ENCODE results near the gene UBE2QL1. TPM values are rescaled to one million over a fixed set of nuclear protein-coding genes. Genes with fewer than 3 reads are reported as not detected.

The UBE2QL1 gene
- total RNA-seq, 1 experiment from 2014 or later: 0.50 TPM

DNA sequence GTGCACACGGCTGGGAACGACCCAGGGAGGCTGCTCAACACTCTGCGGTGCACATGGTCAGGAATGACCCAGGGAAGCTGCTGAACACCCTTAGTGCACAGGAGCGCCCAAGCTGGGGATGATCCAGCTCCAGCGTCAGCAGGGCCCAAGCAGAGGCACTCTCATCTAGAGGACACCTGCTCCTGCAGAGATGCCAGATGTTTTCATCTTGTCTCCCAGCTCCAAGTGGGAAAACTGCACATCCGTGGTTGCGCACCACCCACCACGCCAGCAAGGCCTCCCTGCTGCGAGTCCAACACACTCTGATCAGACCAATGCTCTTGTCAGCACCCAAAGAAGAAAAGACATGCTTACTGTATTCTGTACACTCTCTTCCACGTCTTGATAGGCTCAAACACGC lies 34.1 kb downstream of the UBE2QL1 start (continued):
- TF ChIP-seq FOXP1 (CRISPR knock-in tag; IDR thresholded peaks at IDR 0.05; ENCODE audit: borderline replicate concordance) (no peak), CREM (CRISPR knock-in tag; IDR thresholded peaks at IDR 0.05) (no peak), HMGA2 (CRISPR knock-in tag; IDR thresholded peaks at IDR 0.05) (no peak), ELF4 (CRISPR knock-in tag; IDR thresholded peaks at IDR 0.05; ENCODE audit: low read depth) (no peak), IRF2 (CRISPR knock-in tag; IDR thresholded peaks at IDR 0.05; ENCODE audit: borderline replicate concordance, low read depth) (no peak)
- TF ChIP-seq, protein P1, sequence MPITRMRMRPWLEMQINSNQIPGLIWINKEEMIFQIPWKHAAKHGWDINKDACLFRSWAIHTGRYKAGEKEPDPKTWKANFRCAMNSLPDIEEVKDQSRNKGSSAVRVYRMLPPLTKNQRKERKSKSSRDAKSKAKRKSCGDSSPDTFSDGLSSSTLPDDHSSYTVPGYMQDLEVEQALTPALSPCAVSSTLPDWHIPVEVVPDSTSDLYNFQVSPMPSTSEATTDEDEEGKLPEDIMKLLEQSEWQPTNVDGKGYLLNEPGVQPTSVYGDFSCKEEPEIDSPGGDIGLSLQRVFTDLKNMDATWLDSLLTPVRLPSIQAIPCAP (CRISPR knock-in tag; IDR thresholded peaks at IDR 0.05): no peak

DNA sequence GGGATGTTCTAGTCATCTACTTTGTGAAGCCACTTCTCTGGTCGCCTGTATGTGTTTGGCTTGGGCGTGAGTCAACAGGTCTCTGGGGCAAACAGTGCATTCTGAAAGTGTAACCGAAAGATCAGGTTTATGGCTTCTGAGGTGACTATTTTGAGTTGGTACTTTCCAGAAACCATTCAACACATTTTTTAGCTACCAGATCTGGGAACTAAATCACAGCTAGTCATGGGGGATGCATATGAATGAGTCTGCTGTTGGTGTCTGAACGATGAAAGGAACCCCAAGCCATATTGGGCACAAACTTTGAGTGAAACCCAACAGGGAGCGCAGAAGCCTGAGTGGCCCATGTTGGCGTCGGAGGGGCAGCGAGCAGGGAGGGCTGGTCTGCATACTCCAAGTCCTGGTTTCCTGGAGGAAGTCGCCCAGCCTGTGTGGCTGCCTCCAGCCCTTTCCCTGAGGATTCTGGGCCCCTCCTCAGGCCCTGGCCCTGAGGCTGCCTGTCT lies 35.3 kb downstream of the UBE2QL1 start:
- no peak for ATAC-seq
- no peaks in the 10 kb centered on the region for H3K9me3 Mint-ChIP-seq
- ChIA-PET CTCF (no interaction called here), POLR2A (no interaction called here)
- H3K4me3 Mint-ChIP-seq: no peak overlapping the region
- peaks cover 2% of the 10 kb centered on the region; the same call in 1 of the 2 replicates for H3K27me3 Mint-ChIP-seq (ENCODE audit: low read depth)
- no peak for TF ChIP-seq SMAD3 (CRISPR knock-in tag; IDR thresholded peaks at IDR 0.05; ENCODE audit: borderline replicate concordance)
- H3K4me1 Mint-ChIP-seq: no peaks in the 10 kb centered on the region
- no peak overlapping the region for H3K27ac Mint-ChIP-seq
- H3K36me3 Mint-ChIP-seq: no peaks in the 10 kb centered on the region
- no peak for DNase-seq (ENCODE audit: low spot score)

DNA sequence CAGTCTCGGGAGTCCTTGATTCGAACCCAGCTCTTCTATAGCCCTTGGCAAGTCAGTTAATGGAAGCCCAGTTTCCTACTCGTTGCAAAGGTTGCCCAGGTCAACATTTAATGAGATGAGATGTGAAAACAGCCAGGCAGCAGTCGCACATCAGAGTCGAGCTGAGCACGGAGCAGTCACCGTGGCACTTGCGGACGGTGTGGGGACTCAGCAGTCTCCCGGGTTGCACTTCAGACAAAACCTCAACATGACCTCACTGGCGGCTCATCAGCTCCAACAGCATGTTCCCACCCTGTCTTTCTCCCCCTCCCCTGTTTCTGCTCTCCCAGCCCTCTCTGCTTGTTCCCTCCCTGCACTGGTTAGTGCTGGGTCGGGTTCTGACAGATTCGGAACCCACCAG lies 35.8 kb downstream of the UBE2QL1 start:
- CTCF ChIA-PET: no interaction called here
- Mint-ChIP-seq H3K36me3 (no peaks in the 10 kb centered on the region), H3K27ac (no peak overlapping the region), H3K9me3 (no peaks in the 10 kb centered on the region), H3K27me3 (ENCODE audit: low read depth) (peaks cover 2% of the 10 kb centered on the region; the same call in 1 of the 2 replicates), H3K4me3 (no peak overlapping the region), H3K4me1 (no peaks in the 10 kb centered on the region)
- DNase-seq (ENCODE audit: low spot score) (no peak), ATAC-seq (no peak)
- TF ChIP-seq TEAD4 (CRISPR knock-in tag; IDR thresholded peaks at IDR 0.05): no peak
- POLR2A ChIA-PET: no interaction called here

DNA sequence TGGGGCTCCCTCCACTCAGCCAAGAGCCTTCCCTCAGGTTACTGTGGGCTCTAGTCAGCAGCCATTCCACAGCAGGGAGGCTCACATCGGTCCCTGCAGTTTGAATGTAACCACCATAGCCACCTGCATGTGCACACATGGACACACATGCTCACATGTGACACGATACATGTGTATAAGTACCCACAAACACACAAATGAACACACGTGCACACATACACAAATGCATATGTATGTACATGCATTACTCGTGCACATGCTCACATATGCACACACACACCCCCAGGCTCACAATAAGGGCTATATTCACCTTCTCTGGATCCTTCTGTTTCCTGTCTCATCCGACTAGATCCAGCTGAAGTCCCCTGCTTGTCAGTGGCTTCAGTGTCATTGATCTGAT lies 36.2 kb downstream of the UBE2QL1 start:
- TF ChIP-seq, protein P2, sequence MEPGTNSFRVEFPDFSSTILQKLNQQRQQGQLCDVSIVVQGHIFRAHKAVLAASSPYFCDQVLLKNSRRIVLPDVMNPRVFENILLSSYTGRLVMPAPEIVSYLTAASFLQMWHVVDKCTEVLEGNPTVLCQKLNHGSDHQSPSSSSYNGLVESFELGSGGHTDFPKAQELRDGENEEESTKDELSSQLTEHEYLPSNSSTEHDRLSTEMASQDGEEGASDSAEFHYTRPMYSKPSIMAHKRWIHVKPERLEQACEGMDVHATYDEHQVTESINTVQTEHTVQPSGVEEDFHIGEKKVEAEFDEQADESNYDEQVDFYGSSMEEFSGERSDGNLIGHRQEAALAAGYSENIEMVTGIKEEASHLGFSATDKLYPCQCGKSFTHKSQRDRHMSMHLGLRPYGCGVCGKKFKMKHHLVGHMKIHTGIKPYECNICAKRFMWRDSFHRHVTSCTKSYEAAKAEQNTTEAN (CRISPR knock-in tag; IDR thresholded peaks at IDR 0.05): no peak
- TF ChIP-seq, protein P3, sequence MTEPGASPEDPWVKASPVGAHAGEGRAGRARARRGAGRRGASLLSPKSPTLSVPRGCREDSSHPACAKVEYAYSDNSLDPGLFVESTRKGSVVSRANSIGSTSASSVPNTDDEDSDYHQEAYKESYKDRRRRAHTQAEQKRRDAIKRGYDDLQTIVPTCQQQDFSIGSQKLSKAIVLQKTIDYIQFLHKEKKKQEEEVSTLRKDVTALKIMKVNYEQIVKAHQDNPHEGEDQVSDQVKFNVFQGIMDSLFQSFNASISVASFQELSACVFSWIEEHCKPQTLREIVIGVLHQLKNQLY (CRISPR knock-in tag; IDR thresholded peaks at IDR 0.05): no peak
- TF ChIP-seq ZNF416 (CRISPR knock-in tag; IDR thresholded peaks at IDR 0.05) (no peak), GTF2I (CRISPR knock-in tag; conservative IDR thresholded peaks at IDR 0.05) (no peak)
- TF ChIP-seq, protein P4, sequence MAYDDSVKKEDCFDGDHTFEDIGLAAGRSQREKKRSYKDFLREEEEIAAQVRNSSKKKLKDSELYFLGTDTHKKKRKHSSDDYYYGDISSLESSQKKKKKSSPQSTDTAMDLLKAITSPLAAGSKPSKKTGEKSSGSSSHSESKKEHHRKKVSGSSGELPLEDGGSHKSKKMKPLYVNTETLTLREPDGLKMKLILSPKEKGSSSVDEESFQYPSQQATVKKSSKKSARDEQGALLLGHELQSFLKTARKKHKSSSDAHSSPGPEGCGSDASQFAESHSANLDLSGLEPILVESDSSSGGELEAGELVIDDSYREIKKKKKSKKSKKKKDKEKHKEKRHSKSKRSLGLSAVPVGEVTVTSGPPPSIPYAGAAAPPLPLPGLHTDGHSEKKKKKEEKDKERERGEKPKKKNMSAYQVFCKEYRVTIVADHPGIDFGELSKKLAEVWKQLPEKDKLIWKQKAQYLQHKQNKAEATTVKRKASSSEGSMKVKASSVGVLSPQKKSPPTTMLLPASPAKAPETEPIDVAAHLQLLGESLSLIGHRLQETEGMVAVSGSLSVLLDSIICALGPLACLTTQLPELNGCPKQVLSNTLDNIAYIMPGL (CRISPR knock-in tag; IDR thresholded peaks at IDR 0.05): no peak
- Mint-ChIP-seq H3K4me3 (no peak overlapping the region), H3K4me1 (no peaks in the 10 kb centered on the region), H3K9me3 (no peaks in the 10 kb centered on the region), H3K36me3 (no peaks in the 10 kb centered on the region), H3K27me3 (ENCODE audit: low read depth) (peaks cover 2% of the 10 kb centered on the region; the same call in 1 of the 2 replicates), H3K27ac (no peak overlapping the region)
- ChIA-PET CTCF (interaction anchor here (1.1 to 1.4 kb wide), 2 partner anchors 9 to 50 kb away, joined by 3 to 4 read pairs; no protein-coding TSS in a partner anchor), POLR2A (no interaction called here)
- DNase-seq (ENCODE audit: low spot score) (no peak), ATAC-seq (no peak)

DNA sequence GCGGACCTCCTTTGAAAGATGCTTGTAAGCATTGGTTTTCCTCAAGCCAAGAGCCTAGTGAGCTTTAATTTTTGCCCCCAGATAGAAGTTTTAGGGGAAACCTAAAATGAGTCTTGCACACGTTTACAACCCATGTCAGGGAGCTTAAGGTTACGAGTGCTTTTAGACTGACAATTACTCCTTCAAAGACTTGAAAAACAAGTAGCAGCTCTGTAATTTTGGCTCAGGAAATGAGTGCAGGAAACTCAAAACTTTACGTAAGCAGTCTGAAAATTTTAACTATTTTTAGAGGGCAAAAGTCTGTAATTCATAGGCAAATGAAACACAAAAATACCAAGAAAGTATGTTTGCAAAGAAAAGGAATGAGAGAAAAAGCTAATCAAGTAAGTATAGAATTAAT lies 36.8 kb downstream of the UBE2QL1 start:
- Mint-ChIP-seq H3K27ac (no peak overlapping the region), H3K4me1 (no peaks in the 10 kb centered on the region), H3K27me3 (ENCODE audit: low read depth) (no peaks in the 10 kb centered on the region), H3K9me3 (no peaks in the 10 kb centered on the region), H3K4me3 (no peak overlapping the region), H3K36me3 (no peaks in the 10 kb centered on the region)
- CTCF ChIA-PET: interaction anchor here (1.1 to 1.4 kb wide), 2 partner anchors 10 to 50 kb away, joined by 3 to 4 read pairs; no protein-coding TSS in a partner anchor
- no peak for ATAC-seq
- DNase-seq (ENCODE audit: low spot score): no peak
- POLR2A ChIA-PET: no interaction called here
- TF ChIP-seq GTF2I (CRISPR knock-in tag; conservative IDR thresholded peaks at IDR 0.05): no peak

Data from WTC11 (cell line).